Measurements from ENCODE around the gene SIN3B. TPM values are rescaled to one million over a fixed set of nuclear protein-coding genes. Genes with fewer than 3 reads are reported as not detected.

The SIN3B gene
- total and polyA plus RNA-seq, 2 of the 13 experiments (the other 11 are each of a cell fraction or from before 2014, with no cell fraction given), result 12.9 to 25.7 TPM

DNA sequence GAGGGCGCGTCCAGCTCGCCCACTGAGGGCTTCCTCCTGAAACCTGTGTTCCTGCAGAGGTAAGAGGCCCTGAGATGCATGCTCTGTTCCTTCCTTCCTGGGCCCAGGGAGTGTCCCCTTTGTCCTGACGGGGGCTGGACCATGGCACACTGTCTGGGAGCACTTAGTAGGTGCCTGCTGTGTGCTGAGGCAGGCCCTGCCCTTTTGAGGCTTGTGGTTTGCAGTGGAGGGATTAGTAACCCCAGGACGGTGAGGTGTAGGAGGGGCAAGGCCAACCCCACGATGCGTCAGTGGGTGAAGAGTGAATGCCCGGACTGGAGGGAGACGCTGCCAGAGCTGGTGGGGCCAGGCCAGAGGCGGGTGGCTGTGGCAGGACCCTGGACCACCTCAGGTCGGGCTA, 48.4 kb downstream of the SIN3B start:
- Histone ChIP-seq H3K36me3 (replicated peaks in 1 of 2; ENCODE audit: control insufficient read depth in 1 of 2, insufficient read depth in 2 of 2, low read length in 2 of 2) (peaks cover 14 to 33% of the 10 kb centered on the region in 2 experiments; a peak in 3 of 5 replicates), H3K79me2 (ENCODE audit: insufficient read depth, low read length) (peaks cover 8% of the 10 kb centered on the region), H3K4me3 (replicated peaks in 1 of 3; ENCODE audit: insufficient read depth in 1 of 3, low read depth in 2 of 3, low read length in 3 of 3) (no peak overlapping the region), H3K4me1 (ENCODE audit: insufficient read depth, low read length) (no peaks in the 10 kb centered on the region), H3K27ac (ENCODE audit: extremely low read length, insufficient read depth, low read length) (no peak overlapping the region), H3K27me3 (ENCODE audit: control insufficient read depth in 1 of 2, insufficient read depth in 2 of 2, low read length in 2 of 2) (no peaks in the 10 kb centered on the region), H4K20me1 (ENCODE audit: insufficient read depth, low read length) (no peaks in the 10 kb centered on the region), H3K9me3 (ENCODE audit: low read length) (peaks cover 17% of the 10 kb centered on the region), H2AFZ (ENCODE audit: low read length) (no peak overlapping the region), H3K9ac (ENCODE audit: insufficient read depth, low read depth, low read length) (no peak overlapping the region), H3K4me2 (ENCODE audit: low read depth, low read length) (no peak overlapping the region)
- FAIRE-seq (no peak), ATAC-seq (no peak), DNase-seq (ENCODE audit: low spot score) (no peak)
- TF ChIP-seq ZMAT3 (CRISPR knock-in tag; conservative IDR thresholded peaks at IDR 0.05) (no peak), ZNF761 (CRISPR knock-in tag; conservative IDR thresholded peaks at IDR 0.05) (no peak)
- WGBS (ENCODE audit: low lambda C conversion rate), result 97% methylated on average over 6 of the region's 11 CpGs
- BruUV-seq (replicated peaks), result no TSS peak
- ChIA-PET CTCF (ENCODE audit: low intra/inter-chr PET ratio, low total read pairs) (no interaction called here), POLR2A (no interaction called here)
- in situ Hi-C loops (cut with HindIII; ENCODE audit: extremely low pct_ligation_motif_present, low pct_unique_long_range_greater_than_20kb), result no loop called here
- intact Hi-C loops (cut with micrococcal nuclease; ENCODE audit: unreplicated experiment), result no loop called here

DNA sequence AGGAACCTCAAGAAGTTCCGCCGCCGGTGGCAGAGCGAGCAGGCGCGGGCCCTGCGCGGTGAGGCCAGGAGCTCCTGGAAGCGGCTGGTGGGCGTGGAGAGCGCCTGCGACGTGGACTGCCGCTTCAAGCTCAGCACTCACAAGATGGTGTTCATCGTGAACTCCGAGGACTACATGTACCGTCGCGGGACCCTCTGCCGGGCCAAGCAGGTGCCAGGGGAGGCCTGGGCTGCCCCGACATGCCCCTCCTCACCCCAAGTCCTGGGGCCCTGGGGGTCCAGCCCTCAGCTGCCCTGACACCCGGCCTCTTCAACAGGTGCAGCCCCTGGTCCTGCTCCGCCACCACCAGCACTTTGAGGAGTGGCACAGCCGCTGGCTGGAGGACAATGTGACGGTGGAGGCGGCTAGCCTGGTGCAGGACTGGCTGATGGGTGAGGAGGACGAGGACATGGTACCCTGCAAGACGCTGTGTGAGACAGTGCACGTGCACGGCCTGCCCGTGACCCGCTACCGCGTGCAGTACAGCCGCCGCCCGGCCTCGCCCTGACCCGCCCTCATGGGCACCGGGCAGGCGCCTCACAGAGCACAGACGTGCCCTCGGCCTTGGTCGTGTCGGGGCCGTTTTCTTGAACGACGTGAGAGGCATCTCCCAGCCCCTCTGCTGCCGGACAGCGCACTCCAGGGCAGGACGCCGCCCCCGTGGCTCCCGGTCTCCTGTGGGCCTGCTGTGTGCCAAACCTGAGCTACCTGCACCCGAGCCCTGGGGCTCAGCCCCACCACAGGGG, 49.2 kb downstream of the SIN3B start:
- CTCF ChIA-PET (ENCODE audit: low intra/inter-chr PET ratio, low total read pairs), result no interaction called here
- Histone ChIP-seq H4K20me1 (ENCODE audit: insufficient read depth, low read length) (no peaks in the 10 kb centered on the region), H3K4me2 (ENCODE audit: low read depth, low read length) (no peak overlapping the region), H3K9ac (ENCODE audit: insufficient read depth, low read depth, low read length) (no peak overlapping the region), H3K27me3 (ENCODE audit: control insufficient read depth in 1 of 2, insufficient read depth in 2 of 2, low read length in 2 of 2) (no peaks in the 10 kb centered on the region), H3K4me1 (ENCODE audit: insufficient read depth, low read length) (no peaks in the 10 kb centered on the region), H3K27ac (ENCODE audit: extremely low read length, insufficient read depth, low read length) (no peak overlapping the region), H2AFZ (ENCODE audit: low read length) (no peak overlapping the region), H3K36me3 (replicated peaks in 1 of 2; ENCODE audit: control insufficient read depth in 1 of 2, insufficient read depth in 2 of 2, low read length in 2 of 2) (peaks cover 13 to 27% of the 10 kb centered on the region in 2 experiments; a peak in 3 of 5 replicates), H3K4me3 (replicated peaks in 1 of 3; ENCODE audit: insufficient read depth in 1 of 3, low read depth in 2 of 3, low read length in 3 of 3) (no peak overlapping the region), H3K9me3 (ENCODE audit: low read length) (peaks cover 23% of the 10 kb centered on the region), H3K79me2 (ENCODE audit: insufficient read depth, low read length) (peaks cover 8% of the 10 kb centered on the region)
- ATAC-seq (no peak), DNase-seq (ENCODE audit: low spot score) (no peak), FAIRE-seq (no peak)
- in situ Hi-C loops (cut with HindIII; ENCODE audit: extremely low pct_ligation_motif_present, low pct_unique_long_range_greater_than_20kb), result no loop called here
- POLR2A ChIA-PET, result no interaction called here
- intact Hi-C loops (cut with micrococcal nuclease; ENCODE audit: unreplicated experiment), result no loop called here
- 97% methylated on average over 23 of the region's 55 CpGs for WGBS (ENCODE audit: low lambda C conversion rate)
- no TSS peak for BruUV-seq (replicated peaks)
- TF ChIP-seq DNMT3B (CRISPR knock-in tag; conservative IDR thresholded peaks at IDR 0.05) (no peak), MZF1 (CRISPR knock-in tag; IDR thresholded peaks at IDR 0.05; ENCODE audit: borderline replicate concordance) (no peak), SNRNP70 (IDR thresholded peaks at IDR 0.05; ENCODE audit: low read depth, low read length) (no peak), ATF1 (CRISPR knock-in tag; IDR thresholded peaks at IDR 0.05) (no peak), PHF20 (CRISPR knock-in tag; IDR thresholded peaks at IDR 0.05) (no peak), SRY (CRISPR knock-in tag; IDR thresholded peaks at IDR 0.05) (no peak), RFXANK (CRISPR knock-in tag; IDR thresholded peaks at IDR 0.05) (no peak), REL (CRISPR knock-in tag; conservative IDR thresholded peaks at IDR 0.05) (no peak), ZNF30 (CRISPR knock-in tag; IDR thresholded peaks at IDR 0.05) (no peak)
- TF ChIP-seq, protein P1, sequence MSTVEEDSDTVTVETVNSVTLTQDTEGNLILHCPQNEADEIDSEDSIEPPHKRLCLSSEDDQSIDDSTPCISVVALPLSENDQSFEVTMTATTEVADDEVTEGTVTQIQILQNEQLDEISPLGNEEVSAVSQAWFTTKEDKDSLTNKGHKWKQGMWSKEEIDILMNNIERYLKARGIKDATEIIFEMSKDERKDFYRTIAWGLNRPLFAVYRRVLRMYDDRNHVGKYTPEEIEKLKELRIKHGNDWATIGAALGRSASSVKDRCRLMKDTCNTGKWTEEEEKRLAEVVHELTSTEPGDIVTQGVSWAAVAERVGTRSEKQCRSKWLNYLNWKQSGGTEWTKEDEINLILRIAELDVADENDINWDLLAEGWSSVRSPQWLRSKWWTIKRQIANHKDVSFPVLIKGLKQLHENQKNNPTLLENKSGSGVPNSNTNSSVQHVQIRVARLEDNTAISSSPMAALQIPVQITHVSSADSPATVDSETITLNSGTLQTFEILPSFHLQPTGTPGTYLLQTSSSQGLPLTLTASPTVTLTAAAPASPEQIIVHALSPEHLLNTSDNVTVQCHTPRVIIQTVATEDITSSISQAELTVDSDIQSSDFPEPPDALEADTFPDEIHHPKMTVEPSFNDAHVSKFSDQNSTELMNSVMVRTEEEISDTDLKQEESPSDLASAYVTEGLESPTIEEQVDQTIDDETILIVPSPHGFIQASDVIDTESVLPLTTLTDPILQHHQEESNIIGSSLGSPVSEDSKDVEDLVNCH (CRISPR knock-in tag; IDR thresholded peaks at IDR 0.05), result no peak
- TF ChIP-seq, protein P2, sequence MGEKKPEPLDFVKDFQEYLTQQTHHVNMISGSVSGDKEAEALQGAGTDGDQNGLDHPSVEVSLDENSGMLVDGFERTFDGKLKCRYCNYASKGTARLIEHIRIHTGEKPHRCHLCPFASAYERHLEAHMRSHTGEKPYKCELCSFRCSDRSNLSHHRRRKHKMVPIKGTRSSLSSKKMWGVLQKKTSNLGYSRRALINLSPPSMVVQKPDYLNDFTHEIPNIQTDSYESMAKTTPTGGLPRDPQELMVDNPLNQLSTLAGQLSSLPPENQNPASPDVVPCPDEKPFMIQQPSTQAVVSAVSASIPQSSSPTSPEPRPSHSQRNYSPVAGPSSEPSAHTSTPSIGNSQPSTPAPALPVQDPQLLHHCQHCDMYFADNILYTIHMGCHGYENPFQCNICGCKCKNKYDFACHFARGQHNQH (CRISPR knock-in tag; IDR thresholded peaks at IDR 0.05), result no peak
- TF ChIP-seq, protein P3, sequence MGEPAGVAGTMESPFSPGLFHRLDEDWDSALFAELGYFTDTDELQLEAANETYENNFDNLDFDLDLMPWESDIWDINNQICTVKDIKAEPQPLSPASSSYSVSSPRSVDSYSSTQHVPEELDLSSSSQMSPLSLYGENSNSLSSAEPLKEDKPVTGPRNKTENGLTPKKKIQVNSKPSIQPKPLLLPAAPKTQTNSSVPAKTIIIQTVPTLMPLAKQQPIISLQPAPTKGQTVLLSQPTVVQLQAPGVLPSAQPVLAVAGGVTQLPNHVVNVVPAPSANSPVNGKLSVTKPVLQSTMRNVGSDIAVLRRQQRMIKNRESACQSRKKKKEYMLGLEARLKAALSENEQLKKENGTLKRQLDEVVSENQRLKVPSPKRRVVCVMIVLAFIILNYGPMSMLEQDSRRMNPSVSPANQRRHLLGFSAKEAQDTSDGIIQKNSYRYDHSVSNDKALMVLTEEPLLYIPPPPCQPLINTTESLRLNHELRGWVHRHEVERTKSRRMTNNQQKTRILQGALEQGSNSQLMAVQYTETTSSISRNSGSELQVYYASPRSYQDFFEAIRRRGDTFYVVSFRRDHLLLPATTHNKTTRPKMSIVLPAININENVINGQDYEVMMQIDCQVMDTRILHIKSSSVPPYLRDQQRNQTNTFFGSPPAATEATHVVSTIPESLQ (CRISPR knock-in tag; conservative IDR thresholded peaks at IDR 0.05), result no peak
